Suprapubic skin (tissue), 4 donors: ENCODE data around the gene ARHGAP19. TPM values are rescaled to one million over a fixed set of nuclear protein-coding genes. Genes with fewer than 3 reads are reported as not detected.
A peak's percentile ranks its signal among the peaks of the same experiment; 100 is the strongest.

Source experiments
- DNase-seq, 2 donors: peaks; one replicate each; pipeline ENCODE4 v3.0.0-alpha.2; 2019; ENCODE audit warnings: low spot score in 2 of 2
- H3K27ac ChIP-seq: fragments of 200-600 bp; sonication (generic); one replicate; pipeline ENCODE4 v1.5.1; 2019
- H3K27me3 ChIP-seq: fragments of 200-600 bp; sonication (generic); one replicate; pipeline ENCODE4 v1.5.1; 2019
- H3K36me3 ChIP-seq: fragments of 200-600 bp; sonication (generic); one replicate; pipeline ENCODE4 v1.5.1; 2019
- H3K4me1 ChIP-seq: fragments of 200-600 bp; sonication (generic); one replicate; pipeline ENCODE4 v1.5.1; 2019
- H3K4me3 ChIP-seq: fragments of 200-600 bp; sonication (generic); one replicate; pipeline ENCODE4 v1.5.1; 2019; ENCODE audit warnings: mild to moderate bottlenecking
- H3K9me3 ChIP-seq: fragments of 200-600 bp; sonication (generic); one replicate; pipeline ENCODE4 v1.5.1; 2019
- EP300 ChIP-seq: sonication (generic); formaldehyde crosslinking; IDR thresholded peaks from one replicate; pipeline ENCODE4 v1.6.1; 2017; ENCODE audit warnings: antibody characterized with exemption
- POLR2A ChIP-seq, 2 donors: fragments of 450-650 bp; IDR thresholded peaks; one replicate each; pipeline ENCODE4 v1.6.1; 2017; ENCODE audit warnings: antibody characterized with exemption in 2 of 2, mild to moderate bottlenecking in 2 of 2, moderate library complexity in 2 of 2
- POLR2AphosphoS5 ChIP-seq, 3 donors: sonication (generic); formaldehyde crosslinking; IDR thresholded peaks; one replicate each; pipeline ENCODE4 v1.6.1; 2017; ENCODE audit warnings: antibody characterized with exemption in 3 of 3
- WGBS: methylation state at CpG from one replicate; pipeline ENCODE4 v1.1.5; 2018; 5-methylcytosine and 5-hydroxymethylcytosine counted together
- total RNA-seq, 4 donors: library from RNA; depleted of rRNA; stranded (reverse); fragments of >200 nt; gene quantifications; one replicate each; pipeline ENCODE4 v1.1.0, GENCODE V29; 2016
- TF ChIP-seq, protein P1 (sequence below), 2 donors: fragments of 200-600 bp in 1 of 2; fragments of 450-650 bp in 1 of 2; sonication (generic) in 1 of 2; IDR thresholded peaks; one replicate each; pipeline ENCODE4 v1.5.1; 2016 to 2019; ENCODE audit warnings: antibody characterized with exemption in 2 of 2, mild to moderate bottlenecking in 1 of 2, moderate library complexity in 1 of 2

Gene ARHGAP19
- total RNA-seq, 4 donors from 2014 or later: 8.0 to 12.8 (median 11.2) TPM

GRCh38 chr10:97215619-97216260 lies 76.7 kb downstream of the ARHGAP19 start:
- no peak for TF ChIP-seq POLR2A (IDR thresholded peaks at IDR 0.05)
- TF ChIP-seq EP300: no peak
- no peak for TF ChIP-seq POLR2AphosphoS5 (IDR thresholded peaks at IDR 0.05)
- TF ChIP-seq, protein P1, sequence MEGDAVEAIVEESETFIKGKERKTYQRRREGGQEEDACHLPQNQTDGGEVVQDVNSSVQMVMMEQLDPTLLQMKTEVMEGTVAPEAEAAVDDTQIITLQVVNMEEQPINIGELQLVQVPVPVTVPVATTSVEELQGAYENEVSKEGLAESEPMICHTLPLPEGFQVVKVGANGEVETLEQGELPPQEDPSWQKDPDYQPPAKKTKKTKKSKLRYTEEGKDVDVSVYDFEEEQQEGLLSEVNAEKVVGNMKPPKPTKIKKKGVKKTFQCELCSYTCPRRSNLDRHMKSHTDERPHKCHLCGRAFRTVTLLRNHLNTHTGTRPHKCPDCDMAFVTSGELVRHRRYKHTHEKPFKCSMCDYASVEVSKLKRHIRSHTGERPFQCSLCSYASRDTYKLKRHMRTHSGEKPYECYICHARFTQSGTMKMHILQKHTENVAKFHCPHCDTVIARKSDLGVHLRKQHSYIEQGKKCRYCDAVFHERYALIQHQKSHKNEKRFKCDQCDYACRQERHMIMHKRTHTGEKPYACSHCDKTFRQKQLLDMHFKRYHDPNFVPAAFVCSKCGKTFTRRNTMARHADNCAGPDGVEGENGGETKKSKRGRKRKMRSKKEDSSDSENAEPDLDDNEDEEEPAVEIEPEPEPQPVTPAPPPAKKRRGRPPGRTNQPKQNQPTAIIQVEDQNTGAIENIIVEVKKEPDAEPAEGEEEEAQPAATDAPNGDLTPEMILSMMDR (IDR thresholded peaks at IDR 0.05): no peak

DNA sequence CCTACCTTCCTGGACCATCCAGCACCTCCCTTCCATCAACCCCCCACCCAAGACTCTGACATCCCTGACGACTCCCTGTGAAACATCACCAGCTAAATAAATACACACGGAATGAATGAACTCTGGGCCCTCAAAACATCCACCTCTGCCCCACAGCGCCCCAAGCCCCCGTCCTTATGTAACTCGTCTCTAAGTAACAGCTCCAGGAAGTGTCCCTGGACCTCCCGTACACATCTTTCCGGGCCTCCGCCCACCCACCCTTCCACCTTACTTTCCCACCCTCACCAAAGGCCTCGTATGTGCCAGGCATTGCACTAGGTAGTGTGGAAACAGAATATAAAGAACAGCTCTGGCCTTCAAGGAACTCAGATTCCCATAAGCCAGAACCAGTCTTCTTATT lies 79.0 kb downstream of the ARHGAP19 start:
- H3K9me3 ChIP-seq: no peaks in the 10 kb centered on the region
- 74% methylated on average over 9 of the region's 9 CpGs for WGBS
- no peak overlapping the region for H3K27ac ChIP-seq
- no peak for TF ChIP-seq POLR2A (IDR thresholded peaks at IDR 0.05)
- TF ChIP-seq, protein P1 (IDR thresholded peaks at IDR 0.05): no peak
- no peak for TF ChIP-seq POLR2AphosphoS5 (IDR thresholded peaks at IDR 0.05)
- no peak for TF ChIP-seq EP300
- no peak for DNase-seq
- H3K27me3 ChIP-seq: peaks cover 3% of the 10 kb centered on the region
- H3K4me1 ChIP-seq: no peaks in the 10 kb centered on the region
- no peak overlapping the region for H3K4me3 ChIP-seq
- H3K36me3 ChIP-seq: no peaks in the 10 kb centered on the region

More at GRCh38 chr10:97215619-97216260, 76.7 kb downstream of the ARHGAP19 start:
- H3K27me3 ChIP-seq: no peaks in the 10 kb centered on the region
- no peaks in the 10 kb centered on the region for H3K9me3 ChIP-seq
- DNase-seq: no peak
- H3K36me3 ChIP-seq: peaks cover 1% of the 10 kb centered on the region
- no peak overlapping the region for H3K4me3 ChIP-seq
- H3K4me1 ChIP-seq: no peaks in the 10 kb centered on the region
- no peak overlapping the region for H3K27ac ChIP-seq
- WGBS: 86% methylated on average over 15 of the region's 15 CpGs

DNA sequence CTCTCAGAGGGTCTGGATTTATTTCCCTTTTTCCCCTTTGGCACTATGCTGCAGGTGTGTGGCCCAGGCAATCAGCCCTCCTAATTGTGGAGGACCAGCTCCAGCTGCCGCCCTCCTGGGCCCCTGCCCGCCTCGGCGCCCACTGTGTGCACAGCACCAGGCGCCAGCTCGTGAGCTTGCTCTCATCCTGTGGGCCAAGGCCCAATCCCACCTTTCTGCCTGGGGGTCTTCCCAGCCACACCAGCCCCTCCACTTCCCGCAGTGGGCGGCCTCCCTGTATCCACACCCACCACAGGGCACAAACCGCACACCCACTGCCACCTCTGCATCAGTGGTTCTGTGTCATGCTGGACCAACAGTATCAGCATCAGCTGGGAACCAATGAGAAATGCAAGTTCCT lies 81.2 kb downstream of the ARHGAP19 start:
- Histone ChIP-seq H3K9me3 (no peaks in the 10 kb centered on the region), H3K27me3 (peaks cover 3% of the 10 kb centered on the region), H3K27ac (no peak overlapping the region), H3K4me1 (no peaks in the 10 kb centered on the region), H3K36me3 (no peaks in the 10 kb centered on the region), H3K4me3 (no peak overlapping the region)
- TF ChIP-seq, protein P1 (IDR thresholded peaks at IDR 0.05): no peak
- TF ChIP-seq POLR2AphosphoS5 (IDR thresholded peaks at IDR 0.05) (no peak), POLR2A (IDR thresholded peaks at IDR 0.05) (no peak), EP300 (no peak)
- DNase-seq: no peak
- 93% methylated on average over 7 of the region's 9 CpGs for WGBS

DNA sequence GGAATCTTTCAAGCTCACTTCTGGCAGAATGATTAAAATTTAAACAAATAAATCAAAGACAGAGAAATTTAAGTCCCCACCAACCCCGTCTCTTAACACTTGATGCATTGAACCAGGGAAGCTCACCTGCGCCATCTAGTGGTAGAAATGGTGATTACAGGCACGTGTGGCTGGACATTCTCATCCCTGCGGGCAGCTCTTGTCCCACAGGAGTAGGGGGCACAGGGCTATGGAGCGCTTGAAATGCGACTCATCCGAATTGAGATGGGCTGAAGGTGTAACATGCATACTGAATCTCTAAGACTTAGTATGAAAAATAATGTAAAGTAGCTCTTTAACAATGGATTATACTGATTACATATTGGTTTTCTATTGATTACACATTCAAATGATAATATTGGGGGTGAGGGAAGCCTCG lies 81.9 kb downstream of the ARHGAP19 start:
- peaks cover 5% of the 10 kb centered on the region for H3K27me3 ChIP-seq
- H3K27ac ChIP-seq: no peak overlapping the region
- H3K4me3 ChIP-seq: no peak overlapping the region
- no peaks in the 10 kb centered on the region for H3K36me3 ChIP-seq
- no peaks in the 10 kb centered on the region for H3K4me1 ChIP-seq
- H3K9me3 ChIP-seq: no peaks in the 10 kb centered on the region
- TF ChIP-seq POLR2AphosphoS5 (IDR thresholded peaks at IDR 0.05): no peak
- TF ChIP-seq, protein P1 (IDR thresholded peaks at IDR 0.05): peak; percentile 82 to 91
- no peak for TF ChIP-seq POLR2A (IDR thresholded peaks at IDR 0.05)
- TF ChIP-seq EP300: no peak
- peak in 1 of 2 donors; percentile 76 for DNase-seq
- 10% methylated on average over 8 of the region's 8 CpGs for WGBS

DNA sequence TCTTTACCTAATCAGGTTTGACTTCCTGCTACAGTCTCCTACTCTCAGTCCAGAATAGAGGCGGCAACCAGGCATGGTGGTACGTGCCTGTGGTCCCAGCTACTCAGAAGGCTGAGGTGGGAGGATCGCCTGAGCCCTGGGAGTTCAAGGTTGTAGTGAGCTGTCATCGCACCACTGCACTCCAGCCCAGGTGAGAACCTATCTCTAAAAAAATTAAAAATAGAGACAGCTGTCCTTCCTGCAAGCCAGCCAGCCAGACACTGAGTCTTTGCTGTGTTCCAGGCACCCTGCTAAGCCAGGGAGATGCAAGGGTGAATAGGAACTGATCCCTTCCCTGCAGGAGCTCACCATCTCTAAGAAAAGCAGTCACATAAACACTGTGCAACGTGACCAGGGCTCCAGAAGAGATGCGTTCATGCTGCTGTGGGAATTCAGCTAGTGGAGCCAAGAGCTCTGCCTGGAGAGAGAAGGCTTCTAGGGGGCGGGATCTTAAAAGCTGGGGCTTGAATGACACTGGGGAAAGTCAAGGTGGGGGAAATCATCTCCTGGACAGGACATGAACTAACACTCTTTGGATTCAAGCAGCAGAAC lies 84.6 kb downstream of the ARHGAP19 start:
- peaks cover 7% of the 10 kb centered on the region for H3K27me3 ChIP-seq
- TF ChIP-seq EP300: no peak
- TF ChIP-seq POLR2AphosphoS5 (IDR thresholded peaks at IDR 0.05): no peak
- TF ChIP-seq POLR2A (IDR thresholded peaks at IDR 0.05): no peak
- TF ChIP-seq, protein P1 (IDR thresholded peaks at IDR 0.05): no peak
- 63% methylated on average over 7 of the region's 7 CpGs for WGBS

More for the DNA sequence above, 84.6 kb downstream of the ARHGAP19 start:
- no peak for DNase-seq
- Histone ChIP-seq H3K9me3 (no peaks in the 10 kb centered on the region), H3K4me1 (no peaks in the 10 kb centered on the region), H3K4me3 (no peak overlapping the region), H3K27ac (no peak overlapping the region), H3K36me3 (no peaks in the 10 kb centered on the region)
